Measurements from ENCODE around the gene NOMO2.
"Not testable (repeated sequence)": the region's sequence is repeated elsewhere in the genome, so short reads cannot be mapped to it uniquely, and the experiment has no call there.

- TF ChIP-seq EP300 (IDR thresholded peaks at IDR 0.05): not testable (repeated sequence)
- TF ChIP-seq, protein P1, sequence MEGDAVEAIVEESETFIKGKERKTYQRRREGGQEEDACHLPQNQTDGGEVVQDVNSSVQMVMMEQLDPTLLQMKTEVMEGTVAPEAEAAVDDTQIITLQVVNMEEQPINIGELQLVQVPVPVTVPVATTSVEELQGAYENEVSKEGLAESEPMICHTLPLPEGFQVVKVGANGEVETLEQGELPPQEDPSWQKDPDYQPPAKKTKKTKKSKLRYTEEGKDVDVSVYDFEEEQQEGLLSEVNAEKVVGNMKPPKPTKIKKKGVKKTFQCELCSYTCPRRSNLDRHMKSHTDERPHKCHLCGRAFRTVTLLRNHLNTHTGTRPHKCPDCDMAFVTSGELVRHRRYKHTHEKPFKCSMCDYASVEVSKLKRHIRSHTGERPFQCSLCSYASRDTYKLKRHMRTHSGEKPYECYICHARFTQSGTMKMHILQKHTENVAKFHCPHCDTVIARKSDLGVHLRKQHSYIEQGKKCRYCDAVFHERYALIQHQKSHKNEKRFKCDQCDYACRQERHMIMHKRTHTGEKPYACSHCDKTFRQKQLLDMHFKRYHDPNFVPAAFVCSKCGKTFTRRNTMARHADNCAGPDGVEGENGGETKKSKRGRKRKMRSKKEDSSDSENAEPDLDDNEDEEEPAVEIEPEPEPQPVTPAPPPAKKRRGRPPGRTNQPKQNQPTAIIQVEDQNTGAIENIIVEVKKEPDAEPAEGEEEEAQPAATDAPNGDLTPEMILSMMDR (IDR thresholded peaks at IDR 0.05): not testable (repeated sequence)
Measured at GRCh38 chr16:18394363-18394762, 167.5 kb downstream of the NOMO2 start.
